ENCODE results near the gene AP3B1.

The AP3B1 gene

DNA sequence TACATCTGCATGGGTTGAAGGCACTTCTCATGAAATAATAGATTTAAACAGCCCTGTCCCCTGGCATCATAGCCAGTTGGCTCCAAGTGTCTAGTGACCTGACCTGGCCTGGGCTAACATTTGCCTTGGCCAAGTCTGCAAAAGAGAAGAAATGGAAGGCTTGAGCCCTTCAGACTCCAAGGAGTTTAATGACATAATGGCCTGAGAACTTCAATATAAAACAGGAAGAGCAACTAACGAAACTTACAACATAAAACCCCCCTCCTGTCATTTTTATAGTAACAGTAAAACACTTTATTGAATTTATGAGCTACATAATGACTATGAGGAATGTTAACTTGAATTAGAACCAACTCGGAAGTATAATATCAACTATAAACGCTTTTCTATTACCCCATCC, 299.6 kb downstream of the AP3B1 start:
- no peak for TF ChIP-seq ZFX (IDR thresholded peaks at IDR 0.05; ENCODE audit: borderline replicate concordance)
- TF ChIP-seq, protein P1, sequence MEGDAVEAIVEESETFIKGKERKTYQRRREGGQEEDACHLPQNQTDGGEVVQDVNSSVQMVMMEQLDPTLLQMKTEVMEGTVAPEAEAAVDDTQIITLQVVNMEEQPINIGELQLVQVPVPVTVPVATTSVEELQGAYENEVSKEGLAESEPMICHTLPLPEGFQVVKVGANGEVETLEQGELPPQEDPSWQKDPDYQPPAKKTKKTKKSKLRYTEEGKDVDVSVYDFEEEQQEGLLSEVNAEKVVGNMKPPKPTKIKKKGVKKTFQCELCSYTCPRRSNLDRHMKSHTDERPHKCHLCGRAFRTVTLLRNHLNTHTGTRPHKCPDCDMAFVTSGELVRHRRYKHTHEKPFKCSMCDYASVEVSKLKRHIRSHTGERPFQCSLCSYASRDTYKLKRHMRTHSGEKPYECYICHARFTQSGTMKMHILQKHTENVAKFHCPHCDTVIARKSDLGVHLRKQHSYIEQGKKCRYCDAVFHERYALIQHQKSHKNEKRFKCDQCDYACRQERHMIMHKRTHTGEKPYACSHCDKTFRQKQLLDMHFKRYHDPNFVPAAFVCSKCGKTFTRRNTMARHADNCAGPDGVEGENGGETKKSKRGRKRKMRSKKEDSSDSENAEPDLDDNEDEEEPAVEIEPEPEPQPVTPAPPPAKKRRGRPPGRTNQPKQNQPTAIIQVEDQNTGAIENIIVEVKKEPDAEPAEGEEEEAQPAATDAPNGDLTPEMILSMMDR (IDR thresholded peaks at IDR 0.05), result no peak
- no peak overlapping the region for H3K27ac ChIP-seq

DNA sequence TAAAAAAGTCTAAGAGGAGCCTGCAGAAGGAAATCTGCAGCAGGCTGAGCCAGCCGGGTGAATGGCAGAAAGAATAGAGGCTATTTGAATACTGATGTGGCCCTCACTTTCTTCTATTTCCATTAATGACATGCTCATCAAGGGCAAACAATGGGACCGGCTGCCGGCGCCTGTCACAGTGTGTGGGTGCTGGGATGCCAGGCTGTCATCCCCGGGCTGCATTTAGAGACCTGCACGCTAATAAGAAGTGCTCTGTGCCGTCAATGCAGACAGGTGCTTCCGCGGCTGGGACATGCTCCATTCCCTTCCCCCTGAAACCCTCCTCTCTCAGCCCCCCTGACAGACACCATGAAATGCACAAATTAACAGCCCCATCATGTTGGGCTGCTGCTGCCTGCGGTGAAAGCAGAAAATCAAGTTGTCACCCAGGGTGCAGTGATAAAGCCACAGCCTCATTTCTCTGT, 300.6 kb downstream of the AP3B1 start:
- TF ChIP-seq ZFX (IDR thresholded peaks at IDR 0.05; ENCODE audit: borderline replicate concordance), result no peak
- TF ChIP-seq, protein P1 (IDR thresholded peaks at IDR 0.05), result no peak
- no peak overlapping the region for H3K27ac ChIP-seq

DNA sequence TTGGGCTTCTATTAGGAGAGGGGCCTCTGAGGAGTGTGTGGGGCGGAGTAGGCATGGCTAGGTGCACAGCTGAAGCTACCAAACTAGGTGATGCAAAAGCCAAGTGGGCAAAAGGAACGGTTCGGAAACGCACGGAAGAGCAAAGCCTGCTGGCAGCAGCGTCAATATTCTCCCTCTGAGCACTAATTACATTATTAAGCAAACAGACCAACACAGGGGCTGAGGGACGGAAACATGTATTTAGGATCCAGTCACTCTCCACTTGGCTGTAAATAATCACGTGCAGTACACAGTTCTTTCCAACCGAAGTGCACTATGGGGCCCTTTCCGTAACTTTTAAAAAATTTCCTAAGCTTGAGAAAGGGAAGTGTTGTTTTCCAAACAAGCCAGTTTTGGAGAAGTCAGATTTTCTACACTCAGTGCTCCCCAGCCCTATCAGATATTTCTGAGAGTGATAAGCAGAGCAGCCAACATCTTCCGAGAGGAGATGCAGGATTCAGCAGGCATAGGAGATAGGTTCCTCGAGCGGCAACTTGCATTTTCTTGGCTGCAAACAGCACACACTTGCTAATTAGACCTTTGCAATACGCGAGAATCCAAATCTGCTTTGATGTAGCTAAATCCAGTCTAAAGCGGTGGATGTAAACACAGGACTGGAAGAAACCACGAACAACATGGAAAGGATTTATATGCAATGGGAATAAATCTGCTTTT, 301.2 kb downstream of the AP3B1 start:
- no peak overlapping the region for H3K27ac ChIP-seq
- no peak for TF ChIP-seq ZFX (IDR thresholded peaks at IDR 0.05; ENCODE audit: borderline replicate concordance)

DNA sequence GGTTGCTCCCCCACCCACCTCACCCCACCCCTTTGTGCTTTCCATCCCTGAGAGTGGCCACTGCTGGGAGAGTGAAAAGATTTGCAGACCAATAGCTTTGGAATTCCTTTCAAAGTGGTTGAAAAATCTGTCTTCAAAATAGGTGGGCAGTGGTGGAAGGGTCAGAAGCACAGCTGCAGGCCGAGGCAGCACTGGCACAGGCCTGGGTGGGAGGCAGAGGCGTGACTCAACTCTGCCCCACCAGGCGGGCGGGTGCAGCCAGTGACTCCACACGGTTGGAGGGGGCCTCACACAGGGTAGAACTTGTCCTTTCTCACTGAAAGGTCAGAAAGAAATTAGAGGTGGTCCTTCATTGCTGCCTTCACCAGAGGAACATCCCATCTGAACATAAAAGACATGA, 303.4 kb downstream of the AP3B1 start:
- H3K27ac ChIP-seq, result no peak overlapping the region
- TF ChIP-seq ZFX (IDR thresholded peaks at IDR 0.05; ENCODE audit: borderline replicate concordance), result no peak
- TF ChIP-seq, protein P1 (IDR thresholded peaks at IDR 0.05), result no peak

DNA sequence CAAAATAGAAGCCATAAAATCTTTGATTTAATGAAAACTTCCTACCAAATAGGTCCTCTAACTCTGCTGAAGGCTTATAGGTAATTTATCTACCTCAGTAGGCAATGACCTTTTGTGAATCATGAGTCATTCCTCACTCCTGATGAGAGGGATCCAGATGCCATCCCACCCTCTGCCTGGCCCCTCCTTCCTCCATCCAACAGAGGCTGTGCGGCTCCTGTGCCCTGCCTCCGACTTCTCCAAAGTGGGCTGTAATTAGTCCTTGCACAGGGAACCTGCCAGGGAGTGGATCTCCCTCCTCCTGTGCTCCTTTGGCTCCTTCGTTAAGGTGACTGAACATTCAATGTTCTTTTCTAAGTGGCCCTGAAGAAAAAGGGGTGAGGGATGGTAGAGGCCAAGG, 304.5 kb downstream of the AP3B1 start:
- no peak overlapping the region for H3K27ac ChIP-seq
- no peak for TF ChIP-seq ZFX (IDR thresholded peaks at IDR 0.05; ENCODE audit: borderline replicate concordance)
- TF ChIP-seq, protein P1 (IDR thresholded peaks at IDR 0.05), result no peak

DNA sequence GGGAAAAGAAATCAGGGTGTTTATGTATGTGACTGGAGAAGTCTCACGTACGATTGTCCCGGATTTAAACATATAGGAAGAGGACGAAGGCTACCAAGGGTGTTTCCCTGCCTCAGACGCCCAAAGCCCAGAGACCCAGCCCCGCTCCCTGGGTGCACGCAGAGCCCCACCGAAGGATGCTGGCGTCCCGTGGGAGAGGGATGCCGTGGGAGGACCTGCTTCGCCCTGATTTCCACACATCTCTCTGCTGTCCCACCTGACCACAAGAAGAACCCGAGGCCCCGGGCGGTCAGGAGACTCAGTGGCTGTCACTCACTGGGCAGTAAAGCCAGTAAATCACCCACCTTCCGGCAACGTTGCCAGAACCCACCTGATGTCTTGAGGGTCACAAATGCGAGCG, 306.5 kb downstream of the AP3B1 start:
- TF ChIP-seq, protein P1 (IDR thresholded peaks at IDR 0.05), result no peak
- TF ChIP-seq ZFX (IDR thresholded peaks at IDR 0.05; ENCODE audit: borderline replicate concordance), result no peak
- no peak overlapping the region for H3K27ac ChIP-seq

DNA sequence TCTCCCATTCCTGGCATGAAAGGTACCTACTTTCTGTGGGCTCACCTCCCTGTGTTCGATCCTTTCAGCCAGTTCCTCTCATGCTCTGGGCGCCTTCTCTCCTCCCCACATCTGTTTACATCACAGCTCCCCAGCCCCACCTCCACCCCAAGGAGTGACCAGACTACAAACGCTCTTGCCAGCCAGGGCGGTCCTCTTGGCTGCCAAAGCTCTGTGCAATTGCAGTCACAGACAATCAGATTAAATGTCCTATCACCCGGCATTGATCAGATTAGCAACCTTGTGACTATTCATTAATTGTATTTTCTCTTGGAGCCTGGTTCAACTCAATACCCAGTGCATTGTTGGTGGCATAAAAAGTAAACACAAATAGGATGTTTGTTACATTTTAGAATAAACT, 307.2 kb downstream of the AP3B1 start:
- TF ChIP-seq, protein P1 (IDR thresholded peaks at IDR 0.05), result no peak
- TF ChIP-seq ZFX (IDR thresholded peaks at IDR 0.05; ENCODE audit: borderline replicate concordance), result no peak
- H3K27ac ChIP-seq, result no peak overlapping the region

DNA sequence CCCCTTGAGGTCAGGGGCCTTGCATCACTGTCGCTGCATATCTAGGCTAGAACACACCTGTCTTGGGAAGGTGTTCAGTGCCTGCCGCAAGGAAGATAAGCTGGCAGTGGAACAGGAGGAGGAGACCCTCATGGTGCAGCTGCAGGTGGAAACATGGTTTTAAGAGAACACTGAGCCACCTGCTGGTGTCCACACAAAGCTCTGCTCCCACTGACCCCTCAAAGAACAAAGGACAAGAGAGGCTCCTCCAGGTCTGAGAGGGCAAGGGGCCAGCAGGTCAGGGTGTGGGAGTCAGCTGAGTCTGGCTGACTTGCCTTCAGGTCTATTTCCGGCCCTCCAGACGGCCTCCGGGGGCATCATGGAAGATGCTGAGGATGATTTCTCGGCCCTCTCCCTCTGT, 308.2 kb downstream of the AP3B1 start:
- no peak overlapping the region for H3K27ac ChIP-seq
- TF ChIP-seq, protein P1 (IDR thresholded peaks at IDR 0.05), result no peak
- TF ChIP-seq ZFX (IDR thresholded peaks at IDR 0.05; ENCODE audit: borderline replicate concordance), result no peak

Measured in 22Rv1 (cell line).